ENCODE measurements around the gene DICER1. TPM values are rescaled to one million over a fixed set of nuclear protein-coding genes. Genes with fewer than 3 reads are reported as not detected.
A peak's percentile ranks its signal among the peaks of the same experiment; 100 is the strongest.

DICER1 gene
- 10.7 and 41.2 TPM in 2 replicates for total RNA-seq (2011; cell fraction: chromatin; rRNA removed; ENCODE audit: low replicate concordance)
- total RNA-seq (2011; cell fraction: nucleolus; rRNA removed): 5.5 and 10.3 TPM in 2 replicates
- 13.1 and 16.9 TPM in 2 replicates for total RNA-seq (2011; cell fraction: nucleoplasm; rRNA removed)
- total RNA-seq (2014; rRNA removed) (12.2 and 17.8 TPM in 2 replicates), total RNA-seq (2014; rRNA removed; fragmentation: Illumina TruSeq; extraction: Trizol) (16.1 and 17.5 TPM in 2 replicates), total RNA-seq (2015; rRNA removed; fragmentation: Illumina TruSeq; extraction: Trizol) (17.7 and 19.2 TPM in 2 replicates), total RNA-seq (2021) (16.2 and 17.5 TPM in 2 replicates), polyA plus RNA-seq (2011; rRNA removed) (16.7 and 23.2 TPM in 2 replicates), polyA plus RNA-seq (2014; fragmentation: Illumina TruSeq; extraction: Trizol) (12.4 and 13.6 TPM in 2 replicates), polyA plus RNA-seq (2014; fragmentation: Nextera tagmentation; extraction: Ambion mirVana) (1 to 10 TPM; 2.5 to 2.6 TPM), polyA plus RNA-seq (2014; rRNA removed) (7.0 and 7.1 TPM in 2 replicates), polyA minus RNA-seq (2011; rRNA and poly(A)+ RNA removed) (42.8 and 48.0 TPM in 2 replicates), Bru-seq, nascent RNA (percentile 66 among the genes with signal in this experiment), BruChase-seq, experiment 1, labeled RNA remaining after a 2-hour chase (percentile 69 among the genes with signal in this experiment), BruChase-seq, experiment 2, labeled RNA remaining after a 6-hour chase (percentile 72 among the genes with signal in this experiment)
- 5.2 and 8.4 TPM in 2 replicates for polyA plus RNA-seq (2011; cell fraction: cytosol; rRNA removed)
- polyA plus RNA-seq (2011; cell fraction: nucleus; rRNA removed): 29.6 and 29.9 TPM in 2 replicates
- polyA plus RNA-seq (2012): 7.9 and 8.5 TPM in 2 replicates
- polyA minus RNA-seq (2011; cell fraction: cytosol; rRNA and poly(A)+ RNA removed): 23.4 and 37.7 TPM in 2 replicates
- 21.7 and 39.8 TPM in 2 replicates for polyA minus RNA-seq (2011; cell fraction: nucleus; rRNA and poly(A)+ RNA removed)
- long read RNA-seq, experiment 1, partial matches to known transcripts: 6 of 19 reads
- long read RNA-seq, experiment 1, other reads (novel, unspliced or antisense): 13 of 19 reads
- long read RNA-seq, experiment 2, partial matches to known transcripts: 0 of 4 reads
- long read RNA-seq, experiment 2, other reads (novel, unspliced or antisense): 4 of 4 reads
- long read RNA-seq, experiment 3, partial matches to known transcripts: 3 of 4 reads
- long read RNA-seq, experiment 3, other reads (novel, unspliced or antisense): 1 of 4 reads

- Histone ChIP-seq H3K79me2 (ENCODE audit: control insufficient read depth, insufficient read depth, low read length) (peaks cover 31% of the 10 kb centered on the region), H3K9me3 (replicated peaks; ENCODE audit: control insufficient read depth, insufficient read depth, low read depth, low read length) (no peaks in the 10 kb centered on the region), H3K9me1 (ENCODE audit: control insufficient read depth, insufficient read depth, low read length) (no peaks in the 10 kb centered on the region), H4K20me1 (replicated peaks; ENCODE audit: control insufficient read depth, insufficient read depth, low read length) (no peaks in the 10 kb centered on the region), H3K4me3 (peak within 1 kb of the TSS; percentile 53), H3K36me3 (ENCODE audit: control insufficient read depth, insufficient read depth, low read length) (no peaks in the 10 kb centered on the region), H3K4me1 (replicated peaks in 1 of 2; ENCODE audit: control insufficient read depth in 2 of 2, insufficient read depth in 2 of 2, low read length in 2 of 2) (peaks cover 11 to 17% of the 10 kb centered on the region in 2 experiments; a peak in 3 of 5 replicates), H3K4me2 (ENCODE audit: insufficient read depth, low read length) (peak within 1 kb of the TSS; percentile 69), H3K27ac (ENCODE audit: extremely low read depth, low read depth, low read length) (peak within 1 kb of the TSS; percentile 82), H3K9ac (ENCODE audit: insufficient read depth in 1 of 2, low read depth in 2 of 2, low read length in 2 of 2) (peak within 1 kb of the TSS; percentile 85 to 90), H2AFZ (ENCODE audit: low read depth, low read length) (peak within 1 kb of the TSS; percentile 92), H3K27me3 (ENCODE audit: control insufficient read depth in 2 of 2, insufficient read depth in 2 of 2, low read length in 2 of 2) (no peaks in the 10 kb centered on the region)
- FAIRE-seq (peak; percentile 65), DNase-seq (ENCODE audit: extremely low read depth in 1 of 4, low spot score in 3 of 4) (peak; percentile 91 to 100 (median 100)), ATAC-seq (peak; percentile 91)
- ChIA-PET POLR2A (interaction anchor here (0.6 to 1.9 kb wide), 6 partner anchors 13 to 321 kb away, joined by 3 to 4 read pairs (median 4); no protein-coding TSS in a partner anchor), CTCF (ENCODE audit: low intra/inter-chr PET ratio) (interaction anchor here (0.6 kb wide), 1 partner anchor 16 kb away, joined by 3 read pairs; no protein-coding TSS in a partner anchor)
- WGBS (ENCODE audit: insufficient coverage, low coverage, missing lambda C conversion rate): 3% methylated on average over 16 of the region's 77 CpGs
- in situ Hi-C loops (cut with MboI) (no loop called here), intact Hi-C loops (cut with micrococcal nuclease) (no loop called here)
- TSS peak; percentile 67 for BruUV-seq (replicated peaks)
- no peak for TF ChIP-seq DMBX1 (CRISPR knock-in tag; IDR thresholded peaks at IDR 0.05; ENCODE audit: borderline replicate concordance)
- no peak for TF ChIP-seq ZC3H8 (IDR thresholded peaks at IDR 0.05)
- peak; percentile 92 for TF ChIP-seq CTBP1 (IDR thresholded peaks at IDR 0.05; ENCODE audit: borderline replicate concordance)
- TF ChIP-seq RBM34 (IDR thresholded peaks at IDR 0.05; ENCODE audit: borderline replicate concordance, insufficient read depth, low read length): no peak
- peak; percentile 65; the same call in 1 of the 2 replicates for TF ChIP-seq PHF8 (IDR thresholded peaks at IDR 0.05; ENCODE audit: borderline replicate concordance, low read length)
- TF ChIP-seq GTF2E2 (tag; IDR thresholded peaks at IDR 0.05): no peak
- no peak for TF ChIP-seq ELF4 (CRISPR knock-in tag; IDR thresholded peaks at IDR 0.05)
- TF ChIP-seq KDM4B (IDR thresholded peaks at IDR 0.05; ENCODE audit: borderline replicate concordance in 2 of 2, low read depth in 1 of 2): no peak
- TF ChIP-seq RBBP5 (IDR thresholded peaks at IDR 0.05; ENCODE audit: borderline replicate concordance, insufficient read depth, low read length, poor library complexity, severe bottlenecking): peak; percentile 26
- TF ChIP-seq SRSF1 (IDR thresholded peaks at IDR 0.05; ENCODE audit: low read depth, low read length): peak; percentile 99
- peak; percentile 90 for TF ChIP-seq VEZF1 (CRISPR knock-in tag; IDR thresholded peaks at IDR 0.05)
- TF ChIP-seq NEUROD1 (IDR thresholded peaks at IDR 0.05; ENCODE audit: borderline replicate concordance, low read depth, low read length, partially characterized antibody): peak; percentile 64
- no peak for TF ChIP-seq NR2C2 (CRISPR knock-in tag; IDR thresholded peaks at IDR 0.05)
- TF ChIP-seq NR2C2 (tag; IDR thresholded peaks at IDR 0.05): peak; percentile 89
- TF ChIP-seq NFXL1 (CRISPR knock-in tag; IDR thresholded peaks at IDR 0.05): no peak
Measured at GRCh38 chr14:95157327-95158189, at the start of gene DICER1. Gene DICER1, minus strand, starts transcription at chr14:95157529. Its CDS starts 24,071 bp downstream, at chr14:95133458.

Measured in K562 (cell line).